Activated naive CD8-positive, alpha-beta T cell (primary cell): Measurements from ENCODE around the gene ATP6V1C2.

Experiments
- H3K27ac Mint-ChIP-seq: one replicate; pipeline ENCODE4 v1.8.0; 2021; ENCODE audit warnings: mixed read lengths
- H3K27me3 Mint-ChIP-seq: one replicate; pipeline ENCODE4 v1.8.0; 2021; ENCODE audit warnings: mixed read lengths
- H3K36me3 Mint-ChIP-seq: one replicate; pipeline ENCODE4 v1.8.0; 2021; ENCODE audit warnings: mixed read lengths
- H3K4me1 Mint-ChIP-seq: one replicate; pipeline ENCODE4 v1.8.0; 2021; ENCODE audit warnings: low read depth, mixed read lengths
- H3K4me3 Mint-ChIP-seq: one replicate; pipeline ENCODE4 v1.8.0; 2021; ENCODE audit warnings: mild to moderate bottlenecking, mixed read lengths
- H3K9me3 Mint-ChIP-seq: one replicate; pipeline ENCODE4 v1.8.0; 2021; ENCODE audit warnings: low read depth, mixed read lengths

Gene ATP6V1C2

DNA sequence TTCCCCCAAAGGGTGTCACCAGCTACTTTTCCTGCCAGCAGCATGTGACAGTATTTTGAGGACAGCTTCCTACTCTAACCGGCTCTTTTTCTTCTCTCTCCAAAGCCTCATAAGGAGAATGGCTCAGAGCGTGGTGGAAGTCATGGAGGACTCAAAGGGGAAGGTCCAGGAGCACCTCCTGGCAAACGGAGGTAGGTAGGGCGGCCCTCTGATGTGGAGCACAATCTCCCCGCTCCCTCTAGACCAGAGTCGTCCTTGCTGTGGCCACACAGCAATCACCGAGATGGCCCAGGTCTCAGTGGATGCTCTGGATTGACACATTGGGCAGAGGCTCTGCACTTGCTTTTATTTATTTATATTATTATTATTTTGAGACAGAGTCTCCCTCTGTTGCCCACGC, 32.4 kb downstream of the ATP6V1C2 start:
- H3K36me3 Mint-ChIP-seq, result no peaks in the 10 kb centered on the region
- H3K4me3 Mint-ChIP-seq, result no peak overlapping the region
- no peaks in the 10 kb centered on the region for H3K9me3 Mint-ChIP-seq
- no peak overlapping the region for H3K27ac Mint-ChIP-seq
- peaks cover 4% of the 10 kb centered on the region for H3K27me3 Mint-ChIP-seq
- no peaks in the 10 kb centered on the region for H3K4me1 Mint-ChIP-seq

DNA sequence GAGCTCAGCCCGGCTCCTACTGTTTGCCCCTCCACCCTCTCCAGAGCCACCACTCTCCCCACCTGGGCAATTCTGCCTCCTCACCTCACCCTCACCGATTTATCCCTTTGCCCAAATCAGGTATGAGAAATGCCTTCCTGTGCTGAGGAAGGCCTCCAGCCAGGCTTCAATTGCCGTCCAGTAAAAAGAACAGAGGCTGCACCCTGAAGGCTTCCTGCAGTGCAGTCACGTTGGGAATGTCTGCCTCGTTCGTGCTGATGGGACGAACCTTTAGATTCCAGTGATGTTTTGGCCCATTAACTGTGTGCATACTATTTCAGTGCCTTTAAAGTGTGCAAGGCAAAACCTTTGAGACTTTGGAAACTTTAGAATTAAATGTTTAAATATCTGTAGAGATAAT, 34.2 kb downstream of the ATP6V1C2 start:
- Mint-ChIP-seq H3K27ac (no peak overlapping the region), H3K27me3 (peaks cover 5% of the 10 kb centered on the region), H3K9me3 (no peaks in the 10 kb centered on the region), H3K4me1 (no peaks in the 10 kb centered on the region), H3K36me3 (no peaks in the 10 kb centered on the region), H3K4me3 (no peak overlapping the region)

DNA sequence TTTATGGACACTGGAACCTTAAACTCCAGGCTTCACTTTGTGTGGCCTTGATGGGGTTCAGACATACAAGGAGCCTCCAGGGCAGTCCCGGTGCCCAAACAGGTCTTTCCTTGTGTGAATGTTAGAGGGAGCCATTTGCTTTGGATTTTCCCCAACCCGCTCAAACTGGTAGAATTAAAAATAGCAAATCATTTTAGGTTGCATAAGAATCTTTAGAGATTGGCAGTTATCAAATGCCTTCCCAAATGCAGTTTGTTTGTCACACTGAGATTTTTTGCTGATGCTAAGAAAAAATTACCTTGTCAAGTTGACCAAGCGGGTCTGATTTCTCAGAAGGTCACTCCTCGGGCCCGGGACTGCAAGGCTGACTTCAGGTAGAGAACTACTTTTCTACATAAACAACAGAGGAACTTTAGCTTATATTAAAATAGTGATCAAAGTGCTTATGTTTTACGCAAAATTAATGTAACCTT, 36.4 kb downstream of the ATP6V1C2 start:
- Mint-ChIP-seq H3K9me3 (no peaks in the 10 kb centered on the region), H3K27ac (no peak overlapping the region), H3K36me3 (no peaks in the 10 kb centered on the region), H3K4me1 (no peaks in the 10 kb centered on the region), H3K4me3 (no peak overlapping the region), H3K27me3 (peaks cover 2% of the 10 kb centered on the region)

DNA sequence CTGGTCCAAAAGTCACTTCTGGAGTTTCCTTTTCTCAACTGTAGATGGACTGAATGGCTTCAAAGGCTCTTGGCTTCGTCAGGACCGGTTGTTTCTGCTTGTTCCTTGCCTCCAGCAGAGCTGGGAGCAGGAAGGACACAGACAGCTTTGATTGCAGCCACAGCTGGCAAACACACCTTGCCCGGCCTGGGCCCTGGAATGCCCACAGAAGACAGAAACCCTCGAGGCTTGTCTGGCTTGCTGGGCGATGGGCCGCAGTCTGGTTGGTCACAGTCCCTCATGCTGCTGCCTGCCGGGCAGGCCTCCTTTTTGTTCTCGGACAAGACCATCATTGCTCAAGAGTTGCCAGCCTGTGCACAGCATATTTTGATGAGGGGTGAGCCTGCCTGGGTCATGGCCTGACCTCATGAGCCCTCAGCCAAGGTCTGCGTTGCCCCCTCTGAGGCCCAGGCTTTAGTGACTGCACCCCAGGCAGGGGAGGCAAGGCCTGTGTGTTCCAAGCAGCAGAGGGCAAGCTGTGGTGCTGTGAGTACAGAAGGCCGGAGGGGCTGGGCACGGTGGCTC, 37.8 kb downstream of the ATP6V1C2 start:
- no peak overlapping the region for H3K27ac Mint-ChIP-seq
- H3K27me3 Mint-ChIP-seq, result peaks cover 2% of the 10 kb centered on the region
- H3K4me3 Mint-ChIP-seq, result no peak overlapping the region
- H3K36me3 Mint-ChIP-seq, result no peaks in the 10 kb centered on the region
- H3K9me3 Mint-ChIP-seq, result no peaks in the 10 kb centered on the region
- H3K4me1 Mint-ChIP-seq, result no peaks in the 10 kb centered on the region

DNA sequence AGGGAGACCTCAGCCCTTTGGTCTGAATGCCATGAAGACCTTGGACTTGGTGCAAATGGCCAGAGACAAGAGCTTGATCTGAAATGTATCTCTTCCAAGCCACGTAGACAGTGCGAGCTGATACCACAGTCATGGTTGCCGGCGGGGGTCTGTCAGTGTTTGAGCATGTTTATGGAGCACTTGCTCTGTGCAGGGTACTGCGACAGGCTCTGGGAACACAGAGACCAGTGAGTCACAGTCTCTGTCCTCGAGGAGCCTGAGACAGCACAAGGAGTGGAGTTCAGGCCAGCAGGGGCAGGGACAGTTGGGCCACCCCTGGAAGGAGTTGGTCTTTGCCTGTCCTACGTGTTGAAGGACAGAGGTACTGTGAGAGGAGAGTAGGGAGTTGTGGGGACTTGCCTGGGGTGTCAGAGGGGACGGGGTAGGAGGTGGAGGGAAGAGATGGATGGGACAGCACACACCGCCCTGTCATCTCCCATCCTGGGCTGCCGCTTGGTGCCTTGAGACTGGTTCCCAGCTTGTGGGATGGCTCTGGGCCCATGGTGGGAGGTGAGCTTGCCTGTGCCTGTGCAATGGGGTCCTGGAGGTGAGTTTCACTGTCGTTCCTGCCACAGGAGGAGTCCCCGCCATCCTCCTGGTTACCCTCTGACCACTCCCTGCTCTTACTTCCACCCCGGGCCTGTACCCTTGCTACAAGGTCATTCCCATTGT, 39.5 kb downstream of the ATP6V1C2 start:
- Mint-ChIP-seq H3K27ac (no peak overlapping the region), H3K4me3 (no peak overlapping the region), H3K36me3 (no peaks in the 10 kb centered on the region), H3K4me1 (no peaks in the 10 kb centered on the region), H3K9me3 (no peaks in the 10 kb centered on the region), H3K27me3 (peaks cover 2% of the 10 kb centered on the region)

DNA sequence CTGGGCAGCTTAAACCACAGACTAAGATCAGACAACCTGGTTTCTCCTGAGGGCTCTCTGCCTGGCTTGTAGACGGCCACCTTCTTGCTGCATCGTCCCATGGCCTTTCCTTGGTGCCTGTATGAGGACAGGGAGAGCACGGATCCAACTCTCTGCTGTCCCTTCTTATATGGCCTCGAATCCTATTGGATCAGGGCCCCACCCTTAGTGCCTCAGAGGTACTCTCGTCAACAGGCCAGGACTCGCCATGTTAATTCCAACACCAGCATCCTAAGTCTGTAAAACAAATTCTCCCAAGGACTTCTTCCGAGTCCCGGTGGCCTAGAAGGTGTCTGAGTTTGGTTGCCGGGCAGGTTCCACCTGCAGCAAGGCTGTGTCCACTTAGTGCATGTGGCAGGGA, 40.2 kb downstream of the ATP6V1C2 start:
- Mint-ChIP-seq H3K27ac (no peak overlapping the region), H3K4me3 (no peak overlapping the region)

DNA sequence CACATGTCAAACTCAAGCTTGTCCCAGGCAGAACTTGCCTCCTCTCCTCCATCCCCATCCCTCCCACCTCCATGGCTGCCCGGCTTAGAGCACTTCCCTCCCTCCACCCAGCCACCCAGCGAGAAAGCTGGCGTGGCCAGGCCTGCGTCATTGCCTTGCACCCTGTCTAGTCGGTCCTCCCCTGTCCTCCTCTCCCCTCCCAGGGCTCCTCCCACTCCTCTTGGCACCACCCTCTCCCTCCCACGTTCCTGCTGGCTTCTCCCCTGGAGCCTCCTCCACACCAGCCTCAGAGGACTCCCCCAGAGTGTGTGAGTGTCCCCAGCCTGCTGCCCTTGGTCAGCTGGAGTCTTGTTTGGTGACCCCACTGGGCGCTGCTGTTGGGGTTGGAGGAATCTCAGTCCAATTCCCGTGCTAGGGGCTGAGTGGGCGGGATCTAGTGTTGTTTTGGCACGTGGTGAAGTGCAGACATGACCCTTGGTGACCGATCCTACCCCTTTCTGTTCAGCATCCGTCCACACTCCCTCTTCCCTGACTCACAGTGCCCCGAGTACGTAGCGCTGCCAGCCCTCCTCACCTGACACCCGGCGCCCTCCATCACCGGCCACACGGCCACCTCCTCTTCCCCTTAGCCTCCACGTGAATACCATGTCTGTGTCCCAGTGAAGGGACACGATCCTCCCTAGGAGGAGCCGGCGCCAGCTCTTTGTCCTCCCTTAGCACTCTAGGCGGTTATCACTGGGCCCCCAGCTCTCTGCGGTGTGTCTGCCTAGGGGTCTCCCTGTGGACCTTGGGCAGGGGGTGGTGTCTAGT, 41.4 kb downstream of the ATP6V1C2 start:
- Mint-ChIP-seq H3K36me3 (no peaks in the 10 kb centered on the region), H3K4me3 (no peak overlapping the region), H3K27me3 (peaks cover 2% of the 10 kb centered on the region), H3K27ac (no peak overlapping the region), H3K9me3 (no peaks in the 10 kb centered on the region), H3K4me1 (no peaks in the 10 kb centered on the region)

More for the DNA sequence above, 40.2 kb downstream of the ATP6V1C2 start:
- Mint-ChIP-seq H3K27me3 (peaks cover 2% of the 10 kb centered on the region), H3K36me3 (no peaks in the 10 kb centered on the region), H3K4me1 (no peaks in the 10 kb centered on the region), H3K9me3 (no peaks in the 10 kb centered on the region)

DNA sequence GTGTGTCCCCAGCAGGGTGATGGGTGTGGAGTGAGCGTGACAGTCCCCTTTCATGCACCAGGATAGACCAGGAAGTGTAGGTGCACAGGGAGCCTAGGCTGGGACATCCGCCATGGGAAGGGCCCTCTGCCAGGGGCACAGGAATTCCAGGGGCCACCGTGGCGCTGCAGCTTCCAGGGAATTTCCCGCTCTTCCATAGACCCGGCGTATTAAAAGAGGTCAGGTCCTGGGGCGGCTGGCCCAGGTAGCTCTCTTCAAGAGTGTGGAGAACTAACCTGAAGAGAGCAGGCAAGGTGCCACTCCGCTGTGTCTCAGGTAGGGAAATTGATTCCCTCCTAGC, 42.0 kb downstream of the ATP6V1C2 start:
- H3K27me3 Mint-ChIP-seq, result peaks cover 2% of the 10 kb centered on the region
- no peak overlapping the region for H3K4me3 Mint-ChIP-seq
- H3K36me3 Mint-ChIP-seq, result no peaks in the 10 kb centered on the region
- H3K4me1 Mint-ChIP-seq, result no peaks in the 10 kb centered on the region
- no peak overlapping the region for H3K27ac Mint-ChIP-seq
- no peaks in the 10 kb centered on the region for H3K9me3 Mint-ChIP-seq

DNA sequence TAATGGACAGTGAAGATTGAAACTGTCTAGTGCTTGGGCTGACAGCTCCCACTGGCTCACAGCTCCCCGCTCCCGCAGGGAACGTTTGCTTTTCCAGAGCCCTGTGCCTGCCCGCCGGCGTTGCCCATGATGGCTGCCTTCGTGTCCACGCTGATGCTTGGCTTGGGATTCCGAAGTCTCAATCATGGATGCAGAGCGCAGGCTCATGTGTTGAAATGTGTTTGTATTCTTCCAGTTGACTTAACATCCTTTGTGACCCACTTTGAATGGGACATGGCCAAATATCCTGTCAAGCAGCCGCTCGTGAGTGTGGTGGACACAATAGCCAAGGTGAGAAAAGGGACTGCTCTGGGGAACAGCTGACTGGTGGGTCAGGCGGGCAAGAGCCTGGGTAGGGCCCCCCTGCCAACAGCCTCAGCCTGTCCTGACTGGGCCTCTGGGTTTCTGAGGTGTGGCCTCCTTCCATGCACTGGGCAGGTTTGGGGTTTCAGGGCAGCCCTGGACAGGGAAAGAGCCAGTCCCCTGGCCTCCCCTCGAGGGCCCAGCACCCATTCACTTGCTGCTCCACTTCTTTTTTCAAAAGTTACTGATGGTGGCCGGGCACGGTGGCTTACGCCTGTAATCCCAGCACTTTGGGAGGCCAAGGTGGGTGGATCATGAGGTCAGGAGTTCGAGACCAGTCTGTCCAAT, 42.8 kb downstream of the ATP6V1C2 start:
- Mint-ChIP-seq H3K9me3 (no peaks in the 10 kb centered on the region), H3K4me3 (no peak overlapping the region)

DNA sequence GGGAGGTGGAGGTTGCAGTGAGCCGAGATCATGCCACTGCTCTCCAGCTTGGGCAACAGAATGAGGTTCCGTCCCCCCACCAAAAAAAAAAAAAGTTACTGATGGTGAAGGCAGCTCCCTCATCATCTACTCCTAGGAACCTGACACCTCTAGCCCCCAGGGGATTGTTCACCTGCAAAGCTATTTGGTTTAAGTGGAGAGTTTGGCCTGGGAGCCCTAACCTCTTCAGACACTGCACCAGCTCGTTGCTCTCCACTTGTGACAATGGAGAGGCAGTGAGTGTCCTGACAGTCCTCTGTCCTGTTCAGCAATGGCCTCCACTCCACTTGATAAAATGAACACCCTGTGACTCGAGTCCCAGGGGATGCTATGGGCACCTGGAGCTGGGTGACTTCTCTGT, 43.5 kb downstream of the ATP6V1C2 start:
- no peaks in the 10 kb centered on the region for H3K9me3 Mint-ChIP-seq
- no peaks in the 10 kb centered on the region for H3K4me1 Mint-ChIP-seq
- H3K27me3 Mint-ChIP-seq, result no peaks in the 10 kb centered on the region
- no peaks in the 10 kb centered on the region for H3K36me3 Mint-ChIP-seq
- H3K27ac Mint-ChIP-seq, result no peak overlapping the region
- H3K4me3 Mint-ChIP-seq, result no peak overlapping the region

More for the DNA sequence above, 42.8 kb downstream of the ATP6V1C2 start:
- Mint-ChIP-seq H3K4me1 (no peaks in the 10 kb centered on the region), H3K27me3 (no peaks in the 10 kb centered on the region), H3K36me3 (no peaks in the 10 kb centered on the region), H3K27ac (no peak overlapping the region)

DNA sequence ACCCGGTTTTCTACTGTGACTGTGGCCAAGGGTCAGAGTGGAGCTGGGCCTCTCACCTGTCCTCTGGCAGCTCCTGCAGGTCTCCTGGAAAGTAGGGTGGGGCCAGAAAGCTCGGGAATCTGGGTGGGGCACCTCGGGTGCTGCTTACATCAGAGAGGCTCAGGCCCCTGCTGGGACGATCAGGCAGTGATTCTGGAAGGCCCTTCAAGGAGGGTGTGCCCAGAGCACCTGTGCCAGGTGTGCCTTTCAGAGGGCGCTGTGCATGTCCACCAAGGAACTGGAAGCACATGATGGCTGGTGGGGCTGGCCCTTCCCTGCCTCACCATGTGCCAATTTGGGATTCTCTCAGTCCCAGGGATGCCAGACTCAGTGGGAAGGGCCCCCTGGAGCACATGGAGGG, 44.0 kb downstream of the ATP6V1C2 start:
- Mint-ChIP-seq H3K27me3 (no peaks in the 10 kb centered on the region), H3K4me1 (no peaks in the 10 kb centered on the region), H3K4me3 (no peak overlapping the region), H3K27ac (no peak overlapping the region), H3K9me3 (no peaks in the 10 kb centered on the region), H3K36me3 (no peaks in the 10 kb centered on the region)

DNA sequence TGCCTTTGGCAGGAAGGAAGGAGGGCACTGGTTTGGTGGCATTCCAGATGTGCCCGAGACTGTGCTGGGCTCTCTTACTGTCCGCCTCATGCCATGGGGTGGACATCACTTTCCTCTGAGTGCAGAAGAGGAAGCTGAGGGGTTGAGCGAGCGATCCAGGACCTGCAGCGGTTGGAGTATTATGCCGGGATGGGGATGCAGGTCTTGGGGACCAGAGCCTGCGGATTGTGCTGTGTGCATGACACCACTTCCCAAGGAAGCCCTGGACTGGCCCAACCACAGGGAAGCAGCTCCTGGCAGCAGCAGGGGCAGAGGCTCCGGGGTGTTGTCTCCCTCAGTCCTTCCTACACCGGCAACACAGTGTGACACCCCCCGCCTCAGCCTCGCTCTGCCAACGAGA, 44.5 kb downstream of the ATP6V1C2 start:
- no peaks in the 10 kb centered on the region for H3K36me3 Mint-ChIP-seq

DNA sequence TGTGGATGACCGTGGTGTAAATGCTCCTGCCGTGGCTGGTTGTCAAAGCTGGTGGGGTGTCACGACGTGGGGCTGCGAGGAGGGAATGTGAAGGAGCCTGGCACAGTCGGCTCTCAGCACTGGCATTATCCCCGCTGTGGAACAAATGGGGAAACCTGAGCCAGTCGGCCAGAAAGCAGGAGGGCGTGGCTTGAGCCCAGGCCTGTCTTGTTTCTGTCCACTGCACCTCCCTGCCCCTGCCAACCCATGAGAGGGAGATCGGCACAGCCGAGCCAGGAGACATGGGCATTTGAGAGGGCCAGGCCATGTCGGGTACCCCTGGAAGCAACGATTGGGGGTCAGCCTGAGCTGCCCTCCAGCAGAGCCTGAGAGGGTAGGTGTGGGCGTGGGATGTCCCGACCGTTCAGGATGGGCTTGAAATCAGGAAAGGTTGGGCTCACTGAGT, 46.7 kb downstream of the ATP6V1C2 start:
- no peaks in the 10 kb centered on the region for H3K4me1 Mint-ChIP-seq

More for the DNA sequence above, 44.5 kb downstream of the ATP6V1C2 start:
- H3K9me3 Mint-ChIP-seq, result no peaks in the 10 kb centered on the region
- no peak overlapping the region for H3K4me3 Mint-ChIP-seq
- H3K27me3 Mint-ChIP-seq, result no peaks in the 10 kb centered on the region
- H3K4me1 Mint-ChIP-seq, result no peaks in the 10 kb centered on the region
- H3K27ac Mint-ChIP-seq, result no peak overlapping the region

DNA sequence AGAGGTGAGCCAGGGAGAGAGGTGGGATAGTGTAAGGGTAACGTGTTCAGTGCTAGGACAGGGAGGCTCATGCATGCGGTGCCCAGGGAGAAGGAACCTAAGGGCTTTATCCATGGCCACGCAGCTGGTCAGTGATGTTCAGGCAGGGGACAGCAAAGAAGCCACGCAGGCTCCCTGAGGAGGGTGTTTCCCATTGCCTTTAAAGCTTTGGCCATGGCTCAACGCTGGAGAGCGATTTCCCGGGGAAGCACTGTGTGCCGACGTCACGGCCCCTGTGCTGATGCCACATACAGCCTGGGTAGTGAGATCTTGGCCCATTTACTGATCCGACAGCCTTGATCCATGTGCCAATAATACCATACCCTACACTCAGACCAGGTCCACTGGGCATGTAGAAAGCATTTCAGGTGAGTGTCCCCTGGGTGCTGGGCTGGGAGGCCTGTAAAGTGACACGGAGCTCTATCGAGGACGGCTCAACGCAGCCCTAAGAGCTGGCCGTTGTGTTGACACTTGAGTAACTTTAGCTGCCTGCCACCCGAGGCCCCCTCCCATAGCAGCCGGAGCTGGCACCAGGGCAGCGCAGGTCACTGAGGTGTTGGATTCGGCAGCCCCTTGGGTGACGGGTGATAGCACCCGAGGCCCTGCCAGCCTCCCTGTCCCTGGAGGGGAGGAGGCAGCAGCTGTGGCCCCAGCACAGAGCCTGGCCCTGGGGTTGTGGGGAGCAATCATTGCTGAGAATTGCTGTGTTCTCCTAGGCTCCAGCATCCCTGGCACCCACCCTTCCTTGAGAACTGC, 49.7 kb downstream of the ATP6V1C2 start:
- Mint-ChIP-seq H3K36me3 (no peaks in the 10 kb centered on the region), H3K4me3 (no peak overlapping the region), H3K9me3 (no peaks in the 10 kb centered on the region), H3K27ac (no peak overlapping the region), H3K4me1 (no peaks in the 10 kb centered on the region), H3K27me3 (no peaks in the 10 kb centered on the region)

More for the DNA sequence above, 46.7 kb downstream of the ATP6V1C2 start:
- H3K4me3 Mint-ChIP-seq, result no peak overlapping the region
- H3K27ac Mint-ChIP-seq, result no peak overlapping the region
- no peaks in the 10 kb centered on the region for H3K36me3 Mint-ChIP-seq
- H3K27me3 Mint-ChIP-seq, result no peaks in the 10 kb centered on the region
- no peaks in the 10 kb centered on the region for H3K9me3 Mint-ChIP-seq
